ENCODE data around the gene SLC16A11. TPM values are rescaled to one million over a fixed set of nuclear protein-coding genes. Genes with fewer than 3 reads are reported as not detected.

SLC16A11 gene
- total RNA-seq, 5 donors from 2014 or later (not counting 1 experiment from before 2014, with no cell fraction given), result 1.4 to 2.2 (median 1.8) TPM

DNA sequence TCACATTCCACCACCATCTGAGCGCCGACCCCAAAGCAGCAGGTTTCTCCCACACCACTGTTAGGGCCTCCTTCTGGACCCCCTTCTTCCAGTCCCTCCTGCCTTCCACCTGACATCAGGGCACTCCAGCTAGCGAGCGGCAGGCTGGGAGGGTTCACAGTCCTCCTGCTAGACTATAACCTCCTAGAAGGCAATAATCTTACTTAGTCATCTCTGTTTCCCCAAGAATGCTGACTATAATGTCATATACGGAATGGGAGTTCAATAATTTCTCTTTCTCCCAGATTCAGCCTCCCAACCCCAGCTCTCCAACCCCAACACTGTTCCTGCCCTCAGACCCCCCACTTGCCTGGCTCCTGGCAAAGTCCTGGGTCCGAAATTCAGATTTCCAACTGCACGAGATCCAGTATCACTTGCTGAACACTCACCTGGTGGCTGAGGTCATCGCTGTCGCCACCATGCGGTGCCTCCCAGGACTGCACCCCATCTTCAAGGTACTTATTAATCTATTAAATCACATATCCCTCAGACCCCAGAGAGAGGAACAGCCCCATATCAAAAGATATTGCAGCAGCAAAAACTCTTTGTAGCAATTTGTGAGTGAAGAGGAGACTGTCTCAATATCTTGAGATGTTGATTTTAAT is 42.5 kb downstream of the SLC16A11 start:
- ChIA-PET CTCF (no interaction called here), POLR2A (no interaction called here)

DNA sequence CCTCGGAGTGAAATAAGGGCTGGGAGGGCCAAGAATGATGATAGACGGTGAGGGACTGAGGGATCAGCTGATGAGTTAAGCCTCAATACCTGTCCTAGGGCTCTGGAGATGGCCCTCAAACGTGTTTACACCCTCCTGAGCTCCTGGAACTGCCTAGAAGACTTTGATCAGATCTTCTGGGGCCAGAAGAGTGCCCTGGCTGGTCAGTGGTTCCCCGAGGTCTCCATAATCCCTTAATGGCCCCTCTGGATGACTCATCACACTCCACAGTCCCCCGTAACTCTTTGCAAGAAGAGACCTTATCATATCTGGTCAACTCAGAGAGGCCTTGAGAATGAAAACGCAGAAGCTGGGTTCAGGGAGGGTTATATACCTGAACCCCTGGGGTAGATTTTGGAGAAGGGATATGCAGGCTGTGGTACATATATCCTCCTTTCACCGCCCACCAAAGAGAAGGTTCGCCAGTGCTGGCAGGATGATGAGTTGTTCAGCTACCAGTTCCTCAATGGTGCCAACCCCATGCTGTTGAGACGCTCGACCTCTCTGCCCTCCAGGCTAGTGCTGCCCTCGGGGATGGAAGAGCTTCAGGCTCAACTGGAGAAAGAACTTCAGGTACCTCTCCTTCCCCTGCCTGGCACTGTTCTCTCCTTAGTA is 44.9 kb downstream of the SLC16A11 start:
- H3K36me3 ChIP-seq (ENCODE audit: control insufficient read depth in 2 of 2, extremely low read depth in 1 of 2, insufficient read depth in 1 of 2, low read length in 1 of 2), result peaks cover 17 to 67% of the 10 kb centered on the region in 2 donors
- H3K4me1 ChIP-seq (ENCODE audit: control insufficient read depth in 1 of 2, extremely low read depth in 1 of 2, insufficient read depth in 2 of 2, low read length in 2 of 2), result no peaks in the 10 kb centered on the region
- peaks cover 5 to 7% (median 5%) of the 10 kb centered on the region in 3 donors for H3K4me1 Mint-ChIP-seq
- no peaks in the 10 kb centered on the region for H3K27me3 Mint-ChIP-seq
- CTCF ChIA-PET, result interaction anchor here in 1 of 2 donors (0.6 kb wide), 1 partner anchor 34 kb away, joined by 3 read pairs; no protein-coding TSS in a partner anchor
- H3K4me3 ChIP-seq (ENCODE audit: control insufficient read depth in 1 of 2, extremely low read depth in 1 of 2, low read length in 1 of 2), result no peak overlapping the region
- H3K27ac ChIP-seq (ENCODE audit: low read length), result no peak overlapping the region
- DNase-seq, result no peak
- H3K27me3 ChIP-seq (replicated peaks in 1 of 2; ENCODE audit: control insufficient read depth in 2 of 2, extremely low read depth in 1 of 2, insufficient read depth in 2 of 2, low read length in 1 of 2), result no peaks in the 10 kb centered on the region
- POLR2A ChIA-PET, result no interaction called here
- no peak overlapping the region for H3K4me3 Mint-ChIP-seq
- WGBS (ENCODE audit: insufficient coverage), result 89% methylated on average over 7 of the region's 11 CpGs
- peaks cover 46% of the 10 kb centered on the region for H3K36me3 Mint-ChIP-seq
- no peak overlapping the region for H3K27ac Mint-ChIP-seq
- no peaks in the 10 kb centered on the region for H3K9me3 ChIP-seq
- no peak for ATAC-seq (replicated peaks in 1 of 4)
- H3K9me3 Mint-ChIP-seq, result no peaks in the 10 kb centered on the region

More for the DNA sequence above, 42.5 kb downstream of the SLC16A11 start:
- 72% methylated on average over 8 of the region's 10 CpGs for WGBS (ENCODE audit: insufficient coverage)
- Histone ChIP-seq H3K36me3 (ENCODE audit: control insufficient read depth in 2 of 2, extremely low read depth in 1 of 2, insufficient read depth in 1 of 2, low read length in 1 of 2) (peaks cover 17 to 71% of the 10 kb centered on the region in 2 donors), H3K27ac (ENCODE audit: low read length) (peak overlapping the region; percentile 17), H3K4me1 (ENCODE audit: control insufficient read depth in 1 of 2, extremely low read depth in 1 of 2, insufficient read depth in 2 of 2, low read length in 2 of 2) (peaks cover 0 to 4% of the 10 kb centered on the region in 2 experiments), H3K4me3 (ENCODE audit: control insufficient read depth in 1 of 2, extremely low read depth in 1 of 2, low read length in 1 of 2) (no peak overlapping the region), H3K27me3 (replicated peaks in 1 of 2; ENCODE audit: control insufficient read depth in 2 of 2, extremely low read depth in 1 of 2, insufficient read depth in 2 of 2, low read length in 1 of 2) (no peaks in the 10 kb centered on the region), H3K9me3 (no peaks in the 10 kb centered on the region)
- Mint-ChIP-seq H3K27me3 (no peaks in the 10 kb centered on the region), H3K4me3 (no peak overlapping the region), H3K27ac (no peak overlapping the region), H3K36me3 (peaks cover 51% of the 10 kb centered on the region), H3K4me1 (peaks cover 13 to 17% (median 13%) of the 10 kb centered on the region in 3 donors), H3K9me3 (no peaks in the 10 kb centered on the region)
- ATAC-seq (replicated peaks in 1 of 4), result no peak
- peak in 13 of 35 experiments; percentile 30 to 68 (median 37) for DNase-seq

DNA sequence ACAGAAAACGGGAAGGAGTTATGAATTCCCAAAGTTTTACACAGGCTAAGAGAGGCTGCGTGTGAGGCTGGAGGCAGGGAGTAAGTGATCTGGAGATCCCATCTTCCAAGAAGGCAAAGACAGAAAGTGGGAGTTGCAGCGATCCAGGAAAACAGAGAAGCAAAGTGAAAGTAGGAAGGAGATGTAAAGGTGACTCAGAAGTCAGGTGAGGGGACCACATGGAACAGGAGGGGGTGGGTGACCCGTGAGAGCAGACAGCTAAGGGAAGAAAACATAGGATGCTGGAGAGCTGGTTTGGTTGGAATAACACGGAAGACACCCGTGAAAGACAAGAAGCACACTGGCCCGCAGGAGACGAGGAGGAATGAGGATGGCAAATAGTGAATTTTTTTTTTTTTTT is 46.7 kb downstream of the SLC16A11 start:
- ChIA-PET CTCF (interaction anchor here in 1 of 2 donors (0.6 kb wide), 1 partner anchor 86 kb away, joined by 11 read pairs; no protein-coding TSS in a partner anchor), POLR2A (no interaction called here)
- Histone ChIP-seq H3K27me3 (replicated peaks in 1 of 2; ENCODE audit: control insufficient read depth in 2 of 2, extremely low read depth in 1 of 2, insufficient read depth in 2 of 2, low read length in 1 of 2) (no peaks in the 10 kb centered on the region), H3K9me3 (no peaks in the 10 kb centered on the region), H3K4me3 (ENCODE audit: control insufficient read depth in 1 of 2, extremely low read depth in 1 of 2, low read length in 1 of 2) (no peak overlapping the region), H3K4me1 (ENCODE audit: control insufficient read depth in 1 of 2, extremely low read depth in 1 of 2, insufficient read depth in 2 of 2, low read length in 2 of 2) (no peaks in the 10 kb centered on the region), H3K27ac (ENCODE audit: low read length) (no peak overlapping the region), H3K36me3 (ENCODE audit: control insufficient read depth in 2 of 2, extremely low read depth in 1 of 2, insufficient read depth in 1 of 2, low read length in 1 of 2) (peaks cover 17 to 53% of the 10 kb centered on the region in 2 donors)
- H3K27ac Mint-ChIP-seq, result no peak overlapping the region
- DNase-seq (no peak), ATAC-seq (replicated peaks in 1 of 4) (no peak)
- 92% methylated on average over 3 of the region's 8 CpGs for WGBS (ENCODE audit: insufficient coverage)
- peaks cover 36% of the 10 kb centered on the region for H3K36me3 Mint-ChIP-seq
- H3K9me3 Mint-ChIP-seq, result no peaks in the 10 kb centered on the region
- H3K27me3 Mint-ChIP-seq, result no peaks in the 10 kb centered on the region
- H3K4me3 Mint-ChIP-seq, result no peak overlapping the region
- H3K4me1 Mint-ChIP-seq, result peaks cover 3 to 7% (median 5%) of the 10 kb centered on the region in 3 donors

- Mint-ChIP-seq H3K4me1 (peaks cover 2 to 3% (median 3%) of the 10 kb centered on the region in 3 donors), H3K27me3 (no peaks in the 10 kb centered on the region), H3K36me3 (peaks cover 29% of the 10 kb centered on the region), H3K9me3 (no peaks in the 10 kb centered on the region), H3K27ac (no peak overlapping the region), H3K4me3 (no peak overlapping the region)
- Histone ChIP-seq H3K4me3 (ENCODE audit: control insufficient read depth in 1 of 2, extremely low read depth in 1 of 2, low read length in 1 of 2) (no peak overlapping the region), H3K4me1 (ENCODE audit: control insufficient read depth in 1 of 2, extremely low read depth in 1 of 2, insufficient read depth in 2 of 2, low read length in 2 of 2) (no peaks in the 10 kb centered on the region), H3K9me3 (no peaks in the 10 kb centered on the region), H3K27me3 (replicated peaks in 1 of 2; ENCODE audit: control insufficient read depth in 2 of 2, extremely low read depth in 1 of 2, insufficient read depth in 2 of 2, low read length in 1 of 2) (no peaks in the 10 kb centered on the region), H3K27ac (ENCODE audit: low read length) (no peak overlapping the region), H3K36me3 (ENCODE audit: control insufficient read depth in 2 of 2, extremely low read depth in 1 of 2, insufficient read depth in 1 of 2, low read length in 1 of 2) (peaks cover 17 to 46% of the 10 kb centered on the region in 2 donors)
- POLR2A ChIA-PET, result interaction anchor here in 1 of 2 donors (0.6 kb wide), 1 partner anchor 1005 kb away, joined by 3 read pairs; no protein-coding TSS in a partner anchor
- 91% methylated on average over 55 of the region's 58 CpGs for WGBS (ENCODE audit: insufficient coverage)
- DNase-seq (no peak), ATAC-seq (replicated peaks in 1 of 4) (no peak)
- CTCF ChIA-PET, result interaction anchor here in 1 of 2 donors (0.6 kb wide), 1 partner anchor 86 kb away, joined by 11 read pairs; no protein-coding TSS in a partner anchor
Observed at GRCh38 chr17:6996256-6997011, 47.5 kb downstream of the SLC16A11 start.

DNA sequence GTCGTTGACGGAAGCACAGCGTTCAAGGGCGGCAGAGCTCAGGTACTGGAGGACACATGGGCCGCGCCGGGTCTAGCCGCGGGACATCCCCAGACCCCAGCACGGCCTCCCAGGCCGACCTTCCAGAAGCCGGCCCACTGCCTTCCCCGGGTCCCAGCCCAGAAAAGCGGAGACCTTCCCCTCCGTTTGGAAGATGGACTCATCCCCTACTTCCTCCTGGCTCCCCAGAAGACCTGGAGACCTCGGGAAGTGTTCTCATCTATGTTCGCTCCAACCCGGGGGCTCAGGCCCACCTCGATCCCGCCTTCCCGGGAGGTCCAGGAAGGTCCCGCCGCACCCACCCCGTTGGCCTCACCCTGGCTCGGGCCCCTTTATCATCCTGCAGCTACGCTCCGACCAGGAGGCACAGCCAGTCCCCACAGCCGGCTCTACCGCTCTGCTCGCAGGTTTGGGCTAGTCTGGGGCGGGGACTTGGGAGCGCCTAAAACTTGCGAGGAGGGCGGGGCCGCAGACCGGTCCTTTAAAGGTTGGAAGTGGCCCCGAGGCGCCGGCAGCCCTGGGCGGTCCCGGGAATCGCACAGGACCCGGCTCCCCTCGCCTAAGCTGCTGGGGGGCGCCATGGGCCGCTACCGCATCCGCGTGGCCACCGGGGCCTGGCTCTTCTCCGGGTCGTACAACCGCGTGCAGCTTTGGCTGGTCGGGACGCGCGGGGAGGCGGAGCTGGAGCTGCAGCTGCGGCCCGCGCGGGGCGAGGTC is 48.2 kb downstream of the SLC16A11 start, which contains the start of gene ALOX12:
Gene ALOX12, plus strand, starts transcription at position 550 of the 756 bp plus-strand sequence. Its CDS starts 69 bp downstream, at position 619.
- POLR2A ChIA-PET, result interaction anchor here in 1 of 2 donors (0.6 kb wide), 1 partner anchor 1006 kb away, joined by 3 read pairs; no protein-coding TSS in a partner anchor

More for the DNA sequence above, 48.2 kb downstream of the SLC16A11 start, which contains the start of gene ALOX12:
- Histone ChIP-seq H3K27me3 (replicated peaks in 1 of 2; ENCODE audit: control insufficient read depth in 2 of 2, extremely low read depth in 1 of 2, insufficient read depth in 2 of 2, low read length in 1 of 2) (no peaks in the 10 kb centered on the region), H3K4me3 (ENCODE audit: control insufficient read depth in 1 of 2, extremely low read depth in 1 of 2, low read length in 1 of 2) (no peak within 1 kb of the TSS), H3K36me3 (ENCODE audit: control insufficient read depth in 2 of 2, extremely low read depth in 1 of 2, insufficient read depth in 1 of 2, low read length in 1 of 2) (peaks cover 15 to 38% of the 10 kb centered on the region in 2 donors), H3K9me3 (no peaks in the 10 kb centered on the region), H3K4me1 (ENCODE audit: control insufficient read depth in 1 of 2, extremely low read depth in 1 of 2, insufficient read depth in 2 of 2, low read length in 2 of 2) (no peaks in the 10 kb centered on the region), H3K27ac (ENCODE audit: low read length) (no peak within 1 kb of the TSS)
- no peak for DNase-seq
- ATAC-seq (replicated peaks in 1 of 4), result no peak
- Mint-ChIP-seq H3K36me3 (peaks cover 25% of the 10 kb centered on the region), H3K27me3 (no peaks in the 10 kb centered on the region), H3K27ac (no peak within 1 kb of the TSS), H3K4me3 (no peak within 1 kb of the TSS), H3K9me3 (no peaks in the 10 kb centered on the region), H3K4me1 (peaks cover 0 to 3% (median 2%) of the 10 kb centered on the region in 3 donors)
- CTCF ChIA-PET, result no interaction called here
- WGBS (ENCODE audit: insufficient coverage), result 80% methylated on average over 62 of the region's 64 CpGs
